HepG2 (cell line): ENCODE measurements around the gene MAJIN. TPM values are rescaled to one million over a fixed set of nuclear protein-coding genes. Genes with fewer than 3 reads are reported as not detected.
A peak's percentile ranks its signal among the peaks of the same experiment; 100 is the strongest.

Experiments used
- ATM ChIP-seq: fragments of 450-650 bp; IDR thresholded peaks from 2 replicates; pipeline ENCODE4 v1.7.1; 2017; ENCODE audit warnings: mild to moderate bottlenecking, borderline replicate concordance
- CHD4 ChIP-seq: fragments of 200-600 bp; sonication (generic); IDR thresholded peaks from 2 replicates; pipeline ENCODE4 v1.7.0; 2017; ENCODE audit warnings: mild to moderate bottlenecking, low read length, borderline replicate concordance
- DNMT3B ChIP-seq: conservative IDR thresholded peaks from 2 replicates; pipeline ENCODE4 v1.6.1; 2016; ENCODE audit warnings: missing biosample characterization, control low read depth
- ELF1 ChIP-seq: sonication (generic); formaldehyde crosslinking; IDR thresholded peaks from 2 replicates; pipeline ENCODE4 v1.4.0; 2020; ENCODE audit warnings: missing genetic modification reagents
- FOXO1 ChIP-seq: sonication (generic); formaldehyde crosslinking; IDR thresholded peaks from 2 replicates; pipeline ENCODE4 v1.4.0; 2020; ENCODE audit warnings: missing genetic modification reagents
- GFI1 ChIP-seq: sonication (generic); formaldehyde crosslinking; IDR thresholded peaks from 2 replicates; pipeline ENCODE4 v1.5.0; 2020; ENCODE audit warnings: missing genetic modification reagents, mild to moderate bottlenecking, borderline replicate concordance
- HOXA3 ChIP-seq: sonication (generic); formaldehyde crosslinking; IDR thresholded peaks from 2 replicates; pipeline ENCODE4 v1.5.0; 2020; ENCODE audit warnings: missing genetic modification reagents
- MAZ ChIP-seq, 2 experiments: sonication (generic) in 1 of 2; formaldehyde crosslinking in 1 of 2; IDR thresholded peaks; 2 replicates each; pipeline versions ENCODE4 v1.5.0 to v1.6.1; 2012 to 2020; ENCODE audit warnings: low read depth in 2 of 2, mild to moderate bottlenecking in 2 of 2, borderline replicate concordance in 1 of 2, improper control_type of control experiment in 1 of 2, low read length in 1 of 2, missing genetic modification reagents in 1 of 2, moderate library complexity in 1 of 2
- MIXL1 ChIP-seq: IDR thresholded peaks from 2 replicates; pipeline ENCODE4 v1.6.1; 2016
- MXI1 ChIP-seq: IDR thresholded peaks from 3 replicates; pipeline ENCODE4 v1.6.1; 2012; ENCODE audit warnings: low read depth, low read length, inconsistent platforms, borderline replicate concordance
- PHF21A ChIP-seq: sonication (generic); formaldehyde crosslinking; IDR thresholded peaks from 2 replicates; pipeline ENCODE4 v1.5.0; 2020; ENCODE audit warnings: mild to moderate bottlenecking, missing genetic modification reagents
- RBM39 ChIP-seq: fragments of 200-400 bp; formaldehyde crosslinking; IDR thresholded peaks from one replicate; pipeline ENCODE4 v1.6.1; 2018; ENCODE audit warnings: antibody characterized with exemption, mild to moderate bottlenecking, low read depth, low read length; ENCODE audit not compliant: poor library complexity, severe bottlenecking
- SYNCRIP ChIP-seq: fragments of 200-400 bp; formaldehyde crosslinking; IDR thresholded peaks from 2 replicates; pipeline ENCODE4 v1.6.1; 2018; ENCODE audit warnings: mild to moderate bottlenecking, low read depth, low read length; ENCODE audit not compliant: insufficient read depth
- TEF ChIP-seq: sonication (generic); formaldehyde crosslinking; IDR thresholded peaks from 2 replicates; pipeline ENCODE4 v1.5.0; 2020; ENCODE audit warnings: missing genetic modification reagents
- ZFX ChIP-seq: sonication (generic); formaldehyde crosslinking; IDR thresholded peaks from 2 replicates; pipeline ENCODE4 v1.4.0; 2020; ENCODE audit warnings: mild to moderate bottlenecking, low read depth, missing genetic modification reagents, moderate library complexity
- ZNF205 ChIP-seq: IDR thresholded peaks from 2 replicates; pipeline ENCODE4 v1.6.1; 2018; ENCODE audit warnings: missing biosample characterization, missing genetic modification reagents
- ZNF263 ChIP-seq: sonication (generic); formaldehyde crosslinking; IDR thresholded peaks from 2 replicates; pipeline ENCODE4 v1.4.0; 2020; ENCODE audit warnings: missing genetic modification reagents
- ZNF280D ChIP-seq: sonication (generic); formaldehyde crosslinking; IDR thresholded peaks from 2 replicates; pipeline ENCODE4 v1.5.1; 2020; ENCODE audit warnings: mild to moderate bottlenecking, missing genetic modification reagents
- ZNF572 ChIP-seq: sonication (generic); formaldehyde crosslinking; IDR thresholded peaks from 2 replicates; pipeline ENCODE4 v1.5.1; 2020; ENCODE audit warnings: mild to moderate bottlenecking, missing genetic modification reagents
- ZNF580 ChIP-seq: IDR thresholded peaks from 2 replicates; pipeline ENCODE4 v1.6.1; 2016; ENCODE audit warnings: low read depth, borderline replicate concordance
- ZNF7 ChIP-seq: IDR thresholded peaks from 2 replicates; pipeline ENCODE4 v1.6.1; 2016; ENCODE audit warnings: missing biosample characterization, missing genetic modification reagents
- polyA plus RNA-seq, 8 experiments: library from polyadenylated mRNA; depleted of rRNA in 3 of 8; stranded (reverse) in 7 of 8; unstranded in 1 of 8; fragments of >200 nt; fragmentation: Illumina TruSeq in 4 of 8; extraction: Trizol in 4 of 8; gene quantifications; 2 replicates each; pipeline versions ENCODE4 v1.2.1 to v1.2.3, GENCODE V29; 2011 to 2016; ENCODE audit warnings: low read depth in 4 of 8, missing spikeins in 1 of 8, mixed read lengths in 1 of 8; ENCODE audit not compliant: insufficient read depth in 1 of 8
- total RNA-seq, 5 experiments: library from RNA; depleted of rRNA; stranded (reverse); fragments of >200 nt; fragmentation: Illumina TruSeq; extraction: Trizol; gene quantifications; 2 replicates each; pipeline ENCODE4 v1.2.3, GENCODE V29; 2016; ENCODE audit warnings: low read depth in 1 of 5
- TF ChIP-seq, protein P1 (sequence below): IDR thresholded peaks from 2 replicates; pipeline ENCODE4 v1.6.1; 2016; ENCODE audit warnings: missing biosample characterization, missing genetic modification reagents, low read depth
- TF ChIP-seq, protein P2 (sequence below): sonication (generic); formaldehyde crosslinking; conservative IDR thresholded peaks from 2 replicates; pipeline ENCODE4 v1.8.1; 2023; ENCODE audit warnings: missing genetic modification reagents

MAJIN gene
- total and polyA plus RNA-seq, 2 of the 13 experiments (the other 11 are each of a cell fraction or from before 2014, with no cell fraction given), result not detected

- TF ChIP-seq ZNF280D (CRISPR knock-in tag) (no peak), ELF1 (CRISPR knock-in tag) (no peak), SYNCRIP (no peak), HOXA3 (0 out of 2 replicates have a peak, but pooled peaks have one; percentile 21), ZNF263 (CRISPR knock-in tag) (0 out of 2 replicates have a peak, but pooled peaks have one; percentile 6), ZNF580 (CRISPR knock-in tag) (0 out of 2 replicates have a peak, but pooled peaks have one; percentile 25), MIXL1 (no peak; the same call in 1 of the 2 replicates), ZFX (CRISPR knock-in tag) (peak; percentile 44; the same call in 1 of the 2 replicates), ZNF572 (CRISPR knock-in tag) (no peak), CHD4 (no peak), RBM39 (no peak), GFI1 (CRISPR knock-in tag) (no peak; the same call in 1 of the 2 replicates), ATM (no peak), ZNF7 (CRISPR knock-in tag) (no peak), MAZ (IDR thresholded peaks at IDR 0.05; ENCODE audit: borderline replicate concordance, low read depth, low read length) (no peak), MAZ (CRISPR knock-in tag; IDR thresholded peaks at IDR 0.05; ENCODE audit: low read depth) (no peak), TEF (CRISPR knock-in tag) (peak; percentile 57; the same call in 1 of the 2 replicates), FOXO1 (CRISPR knock-in tag) (no peak), PHF21A (CRISPR knock-in tag) (no peak), ZNF205 (CRISPR knock-in tag) (no peak), MXI1 (peak; percentile 5; the same call in 1 of the 3 replicates), DNMT3B (CRISPR knock-in tag) (no peak)
- TF ChIP-seq, protein P1, sequence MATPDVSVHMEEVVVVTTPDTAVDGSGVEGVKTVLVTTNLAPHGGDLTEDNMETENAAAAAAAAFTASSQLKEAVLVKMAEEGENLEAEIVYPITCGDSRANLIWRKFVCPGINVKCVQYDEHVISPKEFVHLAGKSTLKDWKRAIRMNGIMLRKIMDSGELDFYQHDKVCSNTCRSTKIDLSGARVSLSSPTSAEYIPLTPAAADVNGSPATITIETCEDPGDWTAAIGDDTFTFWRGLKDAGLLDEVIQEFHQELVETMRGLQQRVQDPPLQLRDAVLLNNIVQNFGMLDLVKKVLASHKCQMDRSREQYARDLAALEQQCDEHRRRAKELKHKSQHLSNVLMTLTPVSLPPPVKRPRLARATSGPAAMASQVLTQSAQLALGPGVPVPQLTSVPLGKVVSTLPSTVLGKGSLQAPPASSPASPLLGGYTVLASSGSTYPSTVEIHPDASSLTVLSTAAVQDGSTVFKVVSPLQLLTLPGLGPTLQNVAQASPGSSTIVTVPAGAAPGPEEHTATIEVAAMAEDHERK (CRISPR knock-in tag), result no peak
- TF ChIP-seq, protein P2, sequence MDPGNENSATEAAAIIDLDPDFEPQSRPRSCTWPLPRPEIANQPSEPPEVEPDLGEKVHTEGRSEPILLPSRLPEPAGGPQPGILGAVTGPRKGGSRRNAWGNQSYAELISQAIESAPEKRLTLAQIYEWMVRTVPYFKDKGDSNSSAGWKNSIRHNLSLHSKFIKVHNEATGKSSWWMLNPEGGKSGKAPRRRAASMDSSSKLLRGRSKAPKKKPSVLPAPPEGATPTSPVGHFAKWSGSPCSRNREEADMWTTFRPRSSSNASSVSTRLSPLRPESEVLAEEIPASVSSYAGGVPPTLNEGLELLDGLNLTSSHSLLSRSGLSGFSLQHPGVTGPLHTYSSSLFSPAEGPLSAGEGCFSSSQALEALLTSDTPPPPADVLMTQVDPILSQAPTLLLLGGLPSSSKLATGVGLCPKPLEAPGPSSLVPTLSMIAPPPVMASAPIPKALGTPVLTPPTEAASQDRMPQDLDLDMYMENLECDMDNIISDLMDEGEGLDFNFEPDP (CRISPR knock-in tag), result 0 out of 2 replicates have a peak, but pooled peaks have one; percentile 51
Measured at GRCh38 chr11:65019824-65020223, 47.9 kb upstream of the MAJIN start (continued).
